Kidney capillary endothelial cell (primary cell): ENCODE measurements around the gene CD28.
"Not testable (repeated sequence)": the region's sequence is repeated elsewhere in the genome, so short reads cannot be mapped to it uniquely, and the experiment has no call there.

Experiments used
- DNase-seq: peaks from one replicate; pipeline ENCODE4 v3.0.0-alpha.2; 2018; ENCODE audit warnings: low spot score

CD28 gene

DNA sequence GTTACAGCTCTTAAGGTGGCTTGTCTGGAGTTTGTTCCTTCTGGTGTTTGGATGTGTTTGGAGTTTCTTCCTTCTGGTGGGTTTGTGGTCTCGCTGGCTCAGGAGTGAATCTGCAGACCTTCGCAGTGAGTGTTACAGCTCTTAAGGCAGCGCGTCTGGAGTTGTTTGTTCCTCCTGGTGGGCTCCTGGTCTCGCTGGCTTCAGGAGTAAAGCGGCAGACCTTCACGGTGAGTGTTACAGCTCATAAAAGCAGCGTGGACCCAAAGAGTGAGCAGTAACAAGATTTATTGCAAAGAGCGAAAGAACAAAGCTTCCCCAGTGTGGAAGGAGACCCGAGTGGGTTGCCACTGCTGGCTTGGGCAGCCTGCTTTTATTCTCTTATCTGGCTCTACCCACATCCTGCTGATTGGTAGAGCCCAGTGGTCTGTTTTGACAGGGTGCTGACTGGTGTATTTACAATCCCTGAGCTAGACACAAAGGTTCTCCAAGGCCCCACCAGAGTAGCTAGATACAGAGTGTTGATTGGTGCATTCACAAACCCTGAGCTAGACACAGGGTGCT, 78.4 kb downstream of the CD28 start:
- not testable (repeated sequence) for DNase-seq

DNA sequence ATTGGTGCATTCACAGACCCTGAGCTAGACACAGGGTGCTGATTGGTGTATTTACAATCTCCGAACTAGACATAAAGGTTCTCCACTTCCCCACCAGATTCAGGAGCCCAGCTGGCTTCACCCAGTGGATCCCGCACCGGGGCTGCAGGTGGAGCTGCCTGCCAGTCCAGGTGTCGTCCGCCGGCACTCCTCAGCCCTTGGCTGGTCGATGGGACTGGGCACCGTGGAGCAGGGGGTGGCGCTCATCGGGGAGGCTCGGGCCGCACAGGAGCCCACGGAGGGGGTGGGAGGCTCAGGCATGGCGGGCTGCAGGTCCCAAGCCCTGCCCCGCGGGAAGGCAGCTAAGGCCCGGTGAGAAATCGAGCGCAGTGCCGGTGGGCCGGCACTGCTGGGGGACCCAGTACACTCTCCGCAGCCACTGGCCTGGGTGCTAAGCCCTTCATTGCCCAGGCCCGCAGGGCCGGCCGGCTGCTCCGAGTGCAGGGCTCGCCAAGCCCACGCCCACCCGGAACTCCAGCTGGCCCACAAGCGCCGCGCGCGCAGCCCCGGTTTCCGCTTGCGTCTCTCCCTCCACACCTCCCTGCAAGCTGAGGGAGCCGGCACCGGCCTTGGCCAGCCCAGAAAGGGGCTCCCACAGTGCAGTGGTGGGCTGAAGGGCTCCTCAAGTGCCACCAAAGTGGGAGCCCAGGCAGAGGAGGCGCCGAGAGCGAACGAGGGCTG, 79.1 kb downstream of the CD28 start:
- DNase-seq, result not testable (repeated sequence)

GRCh38 chr2:203786549-203787351, 80.3 kb downstream of the CD28 start:
- DNase-seq, result peak; percentile 76

DNA sequence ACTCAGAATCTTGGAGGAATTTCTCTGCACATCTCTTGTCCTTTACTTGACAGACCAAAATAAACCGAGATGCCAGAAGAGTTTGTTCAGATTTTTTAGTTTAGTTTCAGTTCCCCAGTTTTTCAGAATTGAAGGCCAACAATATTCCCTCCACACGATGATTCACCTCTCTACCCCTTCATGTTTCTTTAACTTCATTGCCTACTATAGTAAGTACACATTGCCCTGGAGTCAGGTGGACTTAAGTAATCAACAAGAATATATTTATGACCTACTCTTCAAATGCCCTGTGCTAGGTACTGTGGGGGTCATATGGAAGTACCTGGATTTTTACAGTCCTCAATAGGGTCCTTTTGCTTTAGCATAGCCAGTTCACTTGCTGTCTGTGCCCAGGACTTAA, 81.5 kb downstream of the CD28 start:
- no peak for DNase-seq
